ENCODE measurements around the gene GEMIN4. TPM values are rescaled to one million over a fixed set of nuclear protein-coding genes. Genes with fewer than 3 reads are reported as not detected.

GEMIN4 gene
- polyA plus RNA-seq, 1 of the 3 experiments (the other 2 are of a cell fraction): 12.5 TPM

GRCh38 chr17:794876-795275 is 42.8 kb upstream of the GEMIN4 start:
- TF ChIP-seq ZBTB33 (IDR thresholded peaks at IDR 0.05; ENCODE audit: borderline replicate concordance, low read depth) (no peak), POLR2AphosphoS5 (IDR thresholded peaks at IDR 0.05; ENCODE audit: low read depth, low read length) (no peak), CHD2 (IDR thresholded peaks at IDR 0.05; ENCODE audit: low read length, partially characterized antibody) (peak; percentile 36), CTCF (IDR thresholded peaks at IDR 0.05) (peak; percentile 72), MXI1 (IDR thresholded peaks at IDR 0.05; ENCODE audit: low read depth, low read length) (peak; percentile 47; the same call in 1 of the 2 replicates), RAD21 (IDR thresholded peaks at IDR 0.05; ENCODE audit: low read length) (peak; percentile 84), SMC3 (IDR thresholded peaks at IDR 0.05; ENCODE audit: low read depth, low read length) (peak; percentile 89), SIN3A (IDR thresholded peaks at IDR 0.05; ENCODE audit: borderline replicate concordance, low read depth, low read length) (peak; percentile 56; the same call in 1 of the 2 replicates), NFIC (IDR thresholded peaks at IDR 0.05; ENCODE audit: borderline replicate concordance) (0 out of 2 replicates have a peak, but pooled peaks have one; percentile 8)
- WGBS (ENCODE audit: low lambda C conversion rate): 38% methylated on average over 18 of the region's 18 CpGs
- H3K27ac ChIP-seq (ENCODE audit: low read depth in 2 of 2, low read length in 1 of 2): peak overlapping the region in 1 of 2 experiments; percentile 7; a peak in 1 of 4 replicates
- H3F3A ChIP-seq (replicated peaks; ENCODE audit: insufficient read depth): no peaks in the 10 kb centered on the region
- H3K4me2 ChIP-seq: no peak overlapping the region
- ChIA-PET CTCF (interaction anchor here (0.6 to 9.2 kb wide), 20 partner anchors 9 to 262 kb away, joined by 3 to 155 read pairs (median 4); partner anchors contain the start of genes GLOD4, MRM3, NXN and TIMM22), POLR2A (interaction anchor here (0.5 to 1.5 kb wide), 3 partner anchors 185 to 371 kb away, joined by 3 to 4 read pairs (median 3); partner anchors contain the start of gene NXN)
- no peaks in the 10 kb centered on the region for H3K27me3 ChIP-seq (ENCODE audit: insufficient read depth)
- no peak overlapping the region for H3K9ac ChIP-seq
- peaks cover 0 to 13% of the 10 kb centered on the region in 2 experiments; a peak in 1 of 4 replicates for H3K4me1 ChIP-seq (ENCODE audit: control insufficient read depth in 1 of 2, insufficient read depth in 2 of 2, low read depth in 1 of 2, low read length in 1 of 2)
- no peak overlapping the region for H2AFZ ChIP-seq (ENCODE audit: low read depth)
- DNase-seq: peak; percentile 90
- peak overlapping the region in 1 of 2 experiments; percentile 9; a peak in 1 of 4 replicates for H3K4me3 ChIP-seq (ENCODE audit: low read depth in 2 of 2, low read length in 1 of 2)
- H4K20me1 ChIP-seq (ENCODE audit: insufficient read depth): no peaks in the 10 kb centered on the region
- no peaks in the 10 kb centered on the region for H3K9me3 ChIP-seq
- H3K79me2 ChIP-seq (ENCODE audit: insufficient read depth): no peaks in the 10 kb centered on the region
- peaks cover 0 to 19% of the 10 kb centered on the region in 2 experiments for H3K36me3 ChIP-seq (replicated peaks in 1 of 2; ENCODE audit: control insufficient read depth in 1 of 2, insufficient read depth in 2 of 2, low read length in 1 of 2)
- no peaks in the 10 kb centered on the region for H3K9me2 ChIP-seq

GRCh38 chr17:792277-792676 is 40.2 kb upstream of the GEMIN4 start:
- H3K79me2 ChIP-seq (ENCODE audit: insufficient read depth): no peaks in the 10 kb centered on the region
- H2AFZ ChIP-seq (ENCODE audit: low read depth): no peak overlapping the region
- H3K9ac ChIP-seq: no peak overlapping the region
- no peaks in the 10 kb centered on the region for H3K9me3 ChIP-seq
- no peak overlapping the region for H3K4me3 ChIP-seq (ENCODE audit: low read depth in 2 of 2, low read length in 1 of 2)
- no peaks in the 10 kb centered on the region for H4K20me1 ChIP-seq (ENCODE audit: insufficient read depth)
- H3K27me3 ChIP-seq (ENCODE audit: insufficient read depth): no peaks in the 10 kb centered on the region
- no peak for DNase-seq
- H3F3A ChIP-seq (replicated peaks; ENCODE audit: insufficient read depth): no peaks in the 10 kb centered on the region
- WGBS (ENCODE audit: low lambda C conversion rate): 78% methylated on average over 7 of the region's 9 CpGs
- no peaks in the 10 kb centered on the region for H3K9me2 ChIP-seq
- TF ChIP-seq ELF1 (IDR thresholded peaks at IDR 0.05) (no peak), CTCF (IDR thresholded peaks at IDR 0.05) (no peak), GATA2 (CRISPR knock-in tag; IDR thresholded peaks at IDR 0.05) (no peak), FOXJ3 (CRISPR knock-in tag; IDR thresholded peaks at IDR 0.05) (no peak), RAD21 (IDR thresholded peaks at IDR 0.05; ENCODE audit: low read length) (no peak), SMC3 (IDR thresholded peaks at IDR 0.05; ENCODE audit: low read depth, low read length) (no peak), FOXM1 (IDR thresholded peaks at IDR 0.05; ENCODE audit: low read depth) (no peak), NFIC (IDR thresholded peaks at IDR 0.05; ENCODE audit: borderline replicate concordance) (no peak)
- H3K36me3 ChIP-seq (replicated peaks in 1 of 2; ENCODE audit: control insufficient read depth in 1 of 2, insufficient read depth in 2 of 2, low read length in 1 of 2): peaks cover 17 to 34% of the 10 kb centered on the region in 2 experiments
- POLR2A ChIA-PET: interaction anchor here (1.1 kb wide), 1 partner anchor 10 kb away, joined by 4 read pairs; the partner anchor contains the start of genes GLOD4 and MRM3
- H3K27ac ChIP-seq (ENCODE audit: low read depth in 2 of 2, low read length in 1 of 2): no peak overlapping the region
- H3K4me2 ChIP-seq: no peak overlapping the region
- peaks cover 0 to 6% of the 10 kb centered on the region in 2 experiments; a peak in 1 of 4 replicates for H3K4me1 ChIP-seq (ENCODE audit: control insufficient read depth in 1 of 2, insufficient read depth in 2 of 2, low read depth in 1 of 2, low read length in 1 of 2)
- CTCF ChIA-PET: interaction anchor here (1.2 to 9.2 kb wide), 2 partner anchors 188 to 205 kb away, joined by 8 to 69 read pairs; partner anchors contain the start of genes NXN and TIMM22
